Panc1 (cell line): ENCODE results near the gene ROBO1. TPM values are rescaled to one million over a fixed set of nuclear protein-coding genes. Genes with fewer than 3 reads are reported as not detected.

Source experiments
- ATAC-seq: fragments of 200-7000 bp; cut with Tn5 transposase; 2 replicates; pipeline ENCODE4 v1.9.1; 2020; ENCODE audit warnings: mild to moderate bottlenecking, moderate library complexity
- BruUV-seq: library from RNA; stranded (reverse); fragments of 400-500 nt; replicated peaks from 2 replicates; lab custom pipeline; 2021; lab: Mats Ljungman, UMichigan
- CTCF ChIA-PET: fragments of 300-600 bp; sonication (Branson Sonifier 250); formaldehyde crosslinking; loops from one replicate; lab custom pipeline; 2022; ENCODE audit warnings: antibody characterized with exemption; lab: Charles Lee
- POLR2A ChIA-PET: fragments of 300-600 bp; sonication (Branson Sonifier 250); formaldehyde crosslinking; loops from one replicate; lab custom pipeline; 2022; ENCODE audit warnings: antibody characterized with exemption; lab: Charles Lee
- DNase-seq: peaks from one replicate; pipeline ENCODE4 v3.0.0-alpha.2; 2010; ENCODE audit warnings: low read depth, low spot score
- H3K27ac ChIP-seq: 2 replicates; pipeline ENCODE4 v1.5.1; 2011; ENCODE audit warnings: mild to moderate bottlenecking, low read length, inconsistent platforms
- H3K27me3 ChIP-seq: fragments of 200-500 bp; sonication (Bioruptor generic); 2 replicates; pipeline ENCODE4 v1.6.0; 2014; ENCODE audit warnings: low read length, inconsistent platforms; ENCODE audit not compliant: control insufficient read depth, insufficient read depth
- H3K36me3 ChIP-seq: fragments of 200-500 bp; sonication (Bioruptor generic); 2 replicates; pipeline ENCODE4 v1.5.1; 2014; ENCODE audit warnings: inconsistent platforms, mild to moderate bottlenecking, low read length, moderate library complexity; ENCODE audit not compliant: control insufficient read depth, insufficient read depth
- H3K4me1 ChIP-seq: 2 replicates; pipeline ENCODE4 v1.5.1; 2011; ENCODE audit warnings: inconsistent platforms, mild to moderate bottlenecking, low read length, moderate library complexity; ENCODE audit not compliant: control insufficient read depth, insufficient read depth
- H3K4me3 ChIP-seq, 2 experiments: 2 replicates each; pipeline ENCODE4 v1.5.1; 2011 to 2012; ENCODE audit warnings: low read depth in 2 of 2, low read length in 2 of 2, mild to moderate bottlenecking in 2 of 2, inconsistent platforms in 1 of 2, moderate library complexity in 1 of 2
- H3K9me3 ChIP-seq: fragments of 200-500 bp; sonication (Bioruptor generic); 2 replicates; pipeline ENCODE4 v1.5.1; 2014; ENCODE audit warnings: low read depth, mild to moderate bottlenecking, inconsistent platforms, low read length, moderate library complexity; ENCODE audit not compliant: control insufficient read depth, insufficient read depth
- POLR2AphosphoS5 ChIP-seq: IDR thresholded peaks from 2 replicates; pipeline ENCODE4 v1.6.1; 2012; ENCODE audit warnings: mild to moderate bottlenecking, low read depth, low read length, moderate library complexity
- SIN3A ChIP-seq: IDR thresholded peaks from 2 replicates; pipeline ENCODE4 v1.6.1; 2012; ENCODE audit warnings: low read depth, mild to moderate bottlenecking, low read length, moderate library complexity, borderline replicate concordance; ENCODE audit not compliant: insufficient read depth
- TCF7L2 ChIP-seq: IDR thresholded peaks from 2 replicates; pipeline ENCODE4 v1.6.1; 2011; ENCODE audit warnings: mild to moderate bottlenecking, low read depth, low read length, inconsistent platforms
- in situ Hi-C: cut with HindIII; loops from 2 replicates; pipeline ENCODE4 v1.10.0; 2016; ENCODE audit warnings: low sequenced_read_pairs, low pct_unique_long_range_greater_than_20kb
- intact Hi-C: fragments of 100-400 bp; cut with micrococcal nuclease; formaldehyde crosslinking; loops from one replicate; pipeline ENCODE4 v1.10.0; 2022; ENCODE audit not compliant: unreplicated experiment
- total RNA-seq: library from RNA; stranded (reverse); gene quantifications from one replicate; pipeline ENCODE4 v1.2.1, GENCODE V29; 2021; ENCODE audit not compliant: unreplicated experiment
- TF ChIP-seq, protein P1 (sequence below), 2 experiments: IDR thresholded peaks; 2 replicates each; pipeline ENCODE4 v1.6.1; 2011 to 2012; ENCODE audit warnings: low read depth in 2 of 2, control low read depth in 1 of 2, low read length in 1 of 2, mild to moderate bottlenecking in 1 of 2, moderate library complexity in 1 of 2; ENCODE audit not compliant: insufficient read depth in 1 of 2
- TF ChIP-seq, protein P2 (sequence below): fragments of 450-650 bp; IDR thresholded peaks from 2 replicates; pipeline ENCODE4 v1.5.1; 2017; ENCODE audit warnings: mild to moderate bottlenecking

The ROBO1 gene
- total RNA-seq, 1 experiment from 2014 or later, result 61.6 TPM

DNA sequence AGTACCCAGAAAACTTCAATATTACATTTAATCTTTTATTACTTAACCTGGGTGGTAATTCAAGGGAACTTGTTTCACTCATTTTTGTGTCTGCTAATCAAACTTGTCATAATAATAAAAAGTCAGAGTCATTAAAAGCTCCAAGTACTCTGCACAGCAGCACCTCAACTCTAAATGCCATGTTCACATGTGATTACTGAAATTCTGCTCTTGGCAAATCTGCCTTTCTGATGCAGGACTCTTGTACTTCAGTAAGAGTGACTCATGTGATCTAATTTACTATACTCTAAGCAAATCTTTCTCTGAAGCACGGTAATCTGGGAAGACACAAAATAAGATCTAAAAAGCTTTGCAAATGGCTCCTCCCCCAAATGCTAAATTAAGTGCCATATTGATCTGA is 6.4 kb downstream of the ROBO1 start:
- intact Hi-C loops, result no loop called here
- Histone ChIP-seq H3K4me3 (no peak overlapping the region), H3K9me3 (no peaks in the 10 kb centered on the region), H3K27ac (no peak overlapping the region), H3K27me3 (no peaks in the 10 kb centered on the region), H3K4me1 (no peaks in the 10 kb centered on the region), H3K36me3 (no peaks in the 10 kb centered on the region)
- ATAC-seq (no peak), DNase-seq (no peak)
- ChIA-PET CTCF (no interaction called here), POLR2A (no interaction called here)
- in situ Hi-C loops, result no loop called here
- TF ChIP-seq, protein P1, sequence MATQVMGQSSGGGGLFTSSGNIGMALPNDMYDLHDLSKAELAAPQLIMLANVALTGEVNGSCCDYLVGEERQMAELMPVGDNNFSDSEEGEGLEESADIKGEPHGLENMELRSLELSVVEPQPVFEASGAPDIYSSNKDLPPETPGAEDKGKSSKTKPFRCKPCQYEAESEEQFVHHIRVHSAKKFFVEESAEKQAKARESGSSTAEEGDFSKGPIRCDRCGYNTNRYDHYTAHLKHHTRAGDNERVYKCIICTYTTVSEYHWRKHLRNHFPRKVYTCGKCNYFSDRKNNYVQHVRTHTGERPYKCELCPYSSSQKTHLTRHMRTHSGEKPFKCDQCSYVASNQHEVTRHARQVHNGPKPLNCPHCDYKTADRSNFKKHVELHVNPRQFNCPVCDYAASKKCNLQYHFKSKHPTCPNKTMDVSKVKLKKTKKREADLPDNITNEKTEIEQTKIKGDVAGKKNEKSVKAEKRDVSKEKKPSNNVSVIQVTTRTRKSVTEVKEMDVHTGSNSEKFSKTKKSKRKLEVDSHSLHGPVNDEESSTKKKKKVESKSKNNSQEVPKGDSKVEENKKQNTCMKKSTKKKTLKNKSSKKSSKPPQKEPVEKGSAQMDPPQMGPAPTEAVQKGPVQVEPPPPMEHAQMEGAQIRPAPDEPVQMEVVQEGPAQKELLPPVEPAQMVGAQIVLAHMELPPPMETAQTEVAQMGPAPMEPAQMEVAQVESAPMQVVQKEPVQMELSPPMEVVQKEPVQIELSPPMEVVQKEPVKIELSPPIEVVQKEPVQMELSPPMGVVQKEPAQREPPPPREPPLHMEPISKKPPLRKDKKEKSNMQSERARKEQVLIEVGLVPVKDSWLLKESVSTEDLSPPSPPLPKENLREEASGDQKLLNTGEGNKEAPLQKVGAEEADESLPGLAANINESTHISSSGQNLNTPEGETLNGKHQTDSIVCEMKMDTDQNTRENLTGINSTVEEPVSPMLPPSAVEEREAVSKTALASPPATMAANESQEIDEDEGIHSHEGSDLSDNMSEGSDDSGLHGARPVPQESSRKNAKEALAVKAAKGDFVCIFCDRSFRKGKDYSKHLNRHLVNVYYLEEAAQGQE (IDR thresholded peaks at IDR 0.05; ENCODE audit: insufficient read depth in 1 of 2, low read depth in 2 of 2, low read length in 1 of 2), result no peak
- no peak for TF ChIP-seq TCF7L2
- no peak for TF ChIP-seq SIN3A
- TF ChIP-seq, protein P2, sequence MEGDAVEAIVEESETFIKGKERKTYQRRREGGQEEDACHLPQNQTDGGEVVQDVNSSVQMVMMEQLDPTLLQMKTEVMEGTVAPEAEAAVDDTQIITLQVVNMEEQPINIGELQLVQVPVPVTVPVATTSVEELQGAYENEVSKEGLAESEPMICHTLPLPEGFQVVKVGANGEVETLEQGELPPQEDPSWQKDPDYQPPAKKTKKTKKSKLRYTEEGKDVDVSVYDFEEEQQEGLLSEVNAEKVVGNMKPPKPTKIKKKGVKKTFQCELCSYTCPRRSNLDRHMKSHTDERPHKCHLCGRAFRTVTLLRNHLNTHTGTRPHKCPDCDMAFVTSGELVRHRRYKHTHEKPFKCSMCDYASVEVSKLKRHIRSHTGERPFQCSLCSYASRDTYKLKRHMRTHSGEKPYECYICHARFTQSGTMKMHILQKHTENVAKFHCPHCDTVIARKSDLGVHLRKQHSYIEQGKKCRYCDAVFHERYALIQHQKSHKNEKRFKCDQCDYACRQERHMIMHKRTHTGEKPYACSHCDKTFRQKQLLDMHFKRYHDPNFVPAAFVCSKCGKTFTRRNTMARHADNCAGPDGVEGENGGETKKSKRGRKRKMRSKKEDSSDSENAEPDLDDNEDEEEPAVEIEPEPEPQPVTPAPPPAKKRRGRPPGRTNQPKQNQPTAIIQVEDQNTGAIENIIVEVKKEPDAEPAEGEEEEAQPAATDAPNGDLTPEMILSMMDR, result no peak
- TF ChIP-seq POLR2AphosphoS5, result no peak
- BruUV-seq, result no TSS peak

DNA sequence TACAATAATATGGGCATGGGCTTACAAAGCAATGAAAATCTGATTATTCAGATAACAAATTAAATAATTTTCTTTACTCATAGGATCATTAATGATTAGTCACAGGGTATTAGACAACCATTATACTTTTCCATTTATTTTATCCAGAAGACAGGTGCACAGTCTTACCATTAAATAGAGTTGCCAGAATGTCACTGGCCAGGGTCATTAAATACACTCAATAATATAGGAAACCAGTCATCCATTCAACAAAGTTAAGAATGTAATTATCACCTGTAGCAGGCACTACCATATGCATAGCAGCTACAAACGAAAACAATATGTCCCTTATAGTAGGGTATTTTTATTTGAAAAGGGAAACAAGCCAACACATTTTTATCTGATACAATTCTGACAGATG is 16.1 kb downstream of the ROBO1 start:
- no peak overlapping the region for H3K4me3 ChIP-seq
- no peak overlapping the region for H3K27ac ChIP-seq
- POLR2A ChIA-PET, result no interaction called here
- no peaks in the 10 kb centered on the region for H3K4me1 ChIP-seq
- H3K9me3 ChIP-seq, result no peaks in the 10 kb centered on the region
- intact Hi-C loops (no loop called here), in situ Hi-C loops (no loop called here)
- DNase-seq (no peak), ATAC-seq (no peak)
- BruUV-seq, result no TSS peak
- H3K36me3 ChIP-seq, result no peaks in the 10 kb centered on the region
- CTCF ChIA-PET, result no interaction called here
- H3K27me3 ChIP-seq, result no peaks in the 10 kb centered on the region
- TF ChIP-seq SIN3A, result no peak
- TF ChIP-seq, protein P2, result no peak
- no peak for TF ChIP-seq TCF7L2
- no peak for TF ChIP-seq POLR2AphosphoS5
